ENCODE measurements around the gene ZIC4.

- TF ChIP-seq, protein P1, sequence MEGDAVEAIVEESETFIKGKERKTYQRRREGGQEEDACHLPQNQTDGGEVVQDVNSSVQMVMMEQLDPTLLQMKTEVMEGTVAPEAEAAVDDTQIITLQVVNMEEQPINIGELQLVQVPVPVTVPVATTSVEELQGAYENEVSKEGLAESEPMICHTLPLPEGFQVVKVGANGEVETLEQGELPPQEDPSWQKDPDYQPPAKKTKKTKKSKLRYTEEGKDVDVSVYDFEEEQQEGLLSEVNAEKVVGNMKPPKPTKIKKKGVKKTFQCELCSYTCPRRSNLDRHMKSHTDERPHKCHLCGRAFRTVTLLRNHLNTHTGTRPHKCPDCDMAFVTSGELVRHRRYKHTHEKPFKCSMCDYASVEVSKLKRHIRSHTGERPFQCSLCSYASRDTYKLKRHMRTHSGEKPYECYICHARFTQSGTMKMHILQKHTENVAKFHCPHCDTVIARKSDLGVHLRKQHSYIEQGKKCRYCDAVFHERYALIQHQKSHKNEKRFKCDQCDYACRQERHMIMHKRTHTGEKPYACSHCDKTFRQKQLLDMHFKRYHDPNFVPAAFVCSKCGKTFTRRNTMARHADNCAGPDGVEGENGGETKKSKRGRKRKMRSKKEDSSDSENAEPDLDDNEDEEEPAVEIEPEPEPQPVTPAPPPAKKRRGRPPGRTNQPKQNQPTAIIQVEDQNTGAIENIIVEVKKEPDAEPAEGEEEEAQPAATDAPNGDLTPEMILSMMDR (IDR thresholded peaks at IDR 0.05; ENCODE audit: poor library complexity), result no peak
- TF ChIP-seq EZH2 (IDR thresholded peaks at IDR 0.05; ENCODE audit: borderline replicate concordance) (peak; percentile 99), EZH2phosphoT487 (IDR thresholded peaks at IDR 0.05; ENCODE audit: low read depth, severe bottlenecking, unreplicated experiment) (no peak)
Measured at GRCh38 chr3:147407498-147408187, 1.3 kb upstream of the ZIC4 start.
